H54 (cell line): ENCODE results near the gene L1TD1.
"Not testable (repeated sequence)": the region's sequence is repeated elsewhere in the genome, so short reads cannot be mapped to it uniquely, and the experiment has no call there.

Experiments used
- DNase-seq: peaks from one replicate; pipeline ENCODE4 v3.0.0; 2011; ENCODE audit warnings: low spot score, mixed read lengths; ENCODE audit not compliant: insufficient read length
- FAIRE-seq: peaks from 3 replicates; lab custom pipeline; 2011; peaks lifted over from hg19 to GRCh38; lab: Jason Lieb, UNC
- POLR2A ChIP-seq: IDR thresholded peaks from 2 replicates; pipeline ENCODE4 v1.6.1; 2011; ENCODE audit warnings: low read depth, mild to moderate bottlenecking, low read length

Gene L1TD1

DNA sequence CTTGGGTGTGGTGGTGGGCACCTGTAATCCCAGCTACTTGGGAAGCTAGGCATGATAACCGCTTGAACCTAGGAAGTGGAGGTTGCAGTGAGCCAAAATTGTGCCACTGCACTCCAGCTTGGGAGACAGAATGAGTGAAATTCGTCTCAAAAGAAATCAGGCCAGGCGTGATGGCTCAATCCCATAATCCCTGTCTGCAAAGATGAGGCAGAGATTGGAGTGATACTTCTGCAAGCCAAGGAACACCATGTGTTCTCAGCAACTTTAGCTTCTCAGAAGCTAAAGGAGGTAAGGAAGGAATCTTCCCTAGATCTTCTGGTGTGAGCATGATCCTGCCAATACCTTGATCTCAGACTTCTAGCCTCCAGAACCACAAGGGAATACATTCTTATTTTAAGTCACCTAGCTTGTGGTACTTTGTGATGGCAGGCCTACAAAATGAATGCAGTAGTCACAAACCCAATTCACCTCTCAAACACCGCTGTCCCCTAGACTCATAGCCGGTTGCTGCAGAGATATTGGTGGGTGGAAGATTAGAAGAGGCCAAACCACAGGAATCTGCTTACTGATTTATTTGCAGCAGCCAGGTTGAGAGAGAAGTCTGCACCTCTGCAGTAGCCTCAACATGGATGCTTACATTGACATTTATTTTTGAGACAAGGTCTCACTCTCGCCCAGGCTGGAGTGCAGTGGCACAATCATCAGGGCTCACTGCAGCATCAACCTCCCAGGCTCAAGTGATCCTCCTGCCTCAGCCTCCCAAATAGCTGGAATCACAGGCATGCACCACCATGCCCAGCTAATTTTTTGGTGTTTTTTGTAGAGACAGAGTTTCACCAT, 18.6 kb downstream of the L1TD1 start:
- DNase-seq: no peak

DNA sequence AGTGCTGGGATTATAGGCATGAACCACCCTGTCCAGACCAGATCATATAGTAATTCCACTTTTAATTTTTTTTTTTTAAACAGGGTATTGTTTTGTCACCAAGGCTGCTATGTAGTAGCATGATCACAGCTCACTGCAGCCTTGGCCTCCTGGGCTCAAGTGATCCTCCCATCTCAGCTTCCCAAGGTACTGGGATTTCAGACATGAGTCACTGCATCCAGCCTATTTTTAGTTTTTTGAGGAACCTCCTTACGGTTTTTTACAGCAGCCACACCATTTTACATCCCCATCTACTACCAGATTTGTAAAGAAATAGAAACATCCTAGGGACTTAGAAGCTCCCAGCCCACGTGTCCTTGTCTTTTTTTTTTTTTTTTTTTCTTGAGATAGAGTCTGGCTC, 24.0 kb downstream of the L1TD1 start:
- FAIRE-seq (no peak), DNase-seq (no peak)
- no peak for TF ChIP-seq POLR2A

More for the DNA sequence above, 18.6 kb downstream of the L1TD1 start:
- no peak for TF ChIP-seq POLR2A
- no peak for FAIRE-seq

- DNase-seq, FAIRE-seq: not testable (repeated sequence)
Observed at GRCh38 chr1:62220456-62220855, 25.8 kb downstream of the L1TD1 start.

GRCh38 chr1:62221171-62221570, 26.5 kb downstream of the L1TD1 start:
- no peak for FAIRE-seq
- DNase-seq: no peak
- no peak for TF ChIP-seq POLR2A

- TF ChIP-seq POLR2A: no peak
- DNase-seq (no peak), FAIRE-seq (no peak)
Observed at GRCh38 chr1:62222321-62222720, 27.7 kb downstream of the L1TD1 start.

DNA sequence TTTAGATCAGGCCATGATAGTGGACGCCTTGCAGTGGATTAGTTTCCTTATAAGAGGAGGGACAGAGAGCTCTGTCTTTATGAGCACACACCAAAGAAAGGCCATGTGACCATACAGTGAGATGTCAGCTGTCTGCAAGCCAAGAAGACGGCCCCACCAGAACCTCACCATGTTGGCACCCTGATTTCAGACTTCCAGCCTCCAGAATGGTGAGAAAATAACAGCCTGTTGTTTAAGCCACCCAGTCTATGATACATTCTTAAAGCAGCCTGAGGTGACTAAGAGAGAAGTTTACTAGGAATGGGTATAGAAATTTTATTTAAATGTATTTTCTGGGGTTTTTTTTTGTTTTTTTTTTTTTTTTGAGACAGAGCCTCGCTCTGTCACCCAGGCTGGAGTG, 29.5 kb downstream of the L1TD1 start:
- TF ChIP-seq POLR2A: no peak
- DNase-seq (no peak), FAIRE-seq (no peak)

- TF ChIP-seq POLR2A: no peak
- no peak for FAIRE-seq
Observed at GRCh38 chr1:62227496-62227895, 32.8 kb downstream of the L1TD1 start.

GRCh38 chr1:62228136-62228882, 33.7 kb downstream of the L1TD1 start:
- no peak for TF ChIP-seq POLR2A
- DNase-seq: no peak
- no peak for FAIRE-seq

More at GRCh38 chr1:62227496-62227895, 32.8 kb downstream of the L1TD1 start:
- no peak for DNase-seq

DNA sequence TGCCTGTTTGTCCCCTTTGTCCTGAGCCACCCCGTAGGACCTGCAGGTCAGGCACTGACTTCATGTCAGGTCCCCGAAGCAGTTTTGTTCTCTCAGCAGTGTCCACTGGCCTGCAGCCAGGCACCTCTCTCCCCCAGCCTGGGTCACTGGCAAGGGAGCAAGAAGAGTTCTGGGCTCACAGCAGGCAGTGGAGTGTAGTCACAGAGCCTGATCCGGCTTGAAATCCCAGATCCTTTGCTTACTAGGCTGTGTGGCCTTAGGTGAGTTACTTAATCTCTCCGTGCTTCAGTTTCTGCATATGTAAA, 34.2 kb downstream of the L1TD1 start:
- FAIRE-seq (no peak), DNase-seq (no peak)
- no peak for TF ChIP-seq POLR2A

DNA sequence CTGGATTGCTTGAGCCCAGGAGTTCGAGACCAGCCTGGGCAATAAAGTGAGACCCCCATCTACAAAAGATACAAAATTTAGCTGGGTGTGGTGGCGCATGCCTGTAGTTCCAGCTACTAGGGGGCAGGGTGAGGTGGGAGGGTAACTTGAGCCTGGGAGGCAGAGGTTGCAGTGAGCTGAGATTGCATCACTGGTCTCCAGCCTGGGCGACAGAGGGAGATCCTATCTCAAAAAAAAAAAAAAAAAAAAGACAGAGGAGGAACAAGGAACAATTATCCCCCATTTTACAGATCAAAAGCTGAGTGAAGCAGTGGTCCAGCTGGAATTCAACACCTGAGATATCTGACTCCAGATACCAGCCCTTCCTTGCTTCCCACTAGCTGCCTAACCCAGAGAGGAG, 34.8 kb downstream of the L1TD1 start:
- no peak for FAIRE-seq
- no peak for TF ChIP-seq POLR2A
- DNase-seq: no peak

GRCh38 chr1:62229932-62230331, 35.3 kb downstream of the L1TD1 start:
- DNase-seq (no peak), FAIRE-seq (no peak)
- no peak for TF ChIP-seq POLR2A

GRCh38 chr1:62230718-62231117, 36.1 kb downstream of the L1TD1 start:
- DNase-seq: peak; percentile 69
- peak; percentile 92 for FAIRE-seq
- TF ChIP-seq POLR2A: no peak

GRCh38 chr1:62232871-62233278, 38.2 kb downstream of the L1TD1 start:
- DNase-seq (no peak), FAIRE-seq (no peak)
- no peak for TF ChIP-seq POLR2A

DNA sequence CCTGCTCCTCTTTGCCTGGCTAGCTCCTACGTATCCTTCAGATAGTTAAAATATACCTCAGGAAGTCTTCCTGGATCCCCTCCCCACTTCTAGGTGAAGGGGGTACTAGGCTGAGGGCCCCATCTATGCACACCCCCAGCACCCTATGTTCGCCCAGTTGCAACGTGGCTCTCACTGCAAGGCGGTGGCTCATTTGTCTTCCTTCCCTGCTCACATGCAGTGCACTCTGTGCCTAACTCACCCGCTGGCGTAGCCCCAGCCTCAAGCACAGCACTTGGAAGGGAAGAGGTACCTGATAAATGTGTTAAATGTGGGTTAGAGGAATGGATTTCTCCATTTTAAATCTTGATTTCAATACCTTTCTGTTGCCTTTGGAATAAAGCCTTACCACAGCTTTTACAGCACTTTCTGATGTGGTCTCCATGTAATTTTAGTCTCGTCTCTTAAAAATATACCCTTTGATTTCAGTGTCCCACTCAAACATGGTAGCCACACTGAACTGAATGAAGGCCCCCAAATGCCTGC, 39.3 kb downstream of the L1TD1 start:
- TF ChIP-seq POLR2A: no peak
- no peak for DNase-seq
- FAIRE-seq: no peak
